Right forelimb (tissue), 1 donor: ENCODE data around the gene RAP1GAP.

ENCODE experiments used
- DNase-seq: peaks from one replicate; pipeline ENCODE4 v3.0.0-alpha.2; 2018

Gene RAP1GAP

DNA sequence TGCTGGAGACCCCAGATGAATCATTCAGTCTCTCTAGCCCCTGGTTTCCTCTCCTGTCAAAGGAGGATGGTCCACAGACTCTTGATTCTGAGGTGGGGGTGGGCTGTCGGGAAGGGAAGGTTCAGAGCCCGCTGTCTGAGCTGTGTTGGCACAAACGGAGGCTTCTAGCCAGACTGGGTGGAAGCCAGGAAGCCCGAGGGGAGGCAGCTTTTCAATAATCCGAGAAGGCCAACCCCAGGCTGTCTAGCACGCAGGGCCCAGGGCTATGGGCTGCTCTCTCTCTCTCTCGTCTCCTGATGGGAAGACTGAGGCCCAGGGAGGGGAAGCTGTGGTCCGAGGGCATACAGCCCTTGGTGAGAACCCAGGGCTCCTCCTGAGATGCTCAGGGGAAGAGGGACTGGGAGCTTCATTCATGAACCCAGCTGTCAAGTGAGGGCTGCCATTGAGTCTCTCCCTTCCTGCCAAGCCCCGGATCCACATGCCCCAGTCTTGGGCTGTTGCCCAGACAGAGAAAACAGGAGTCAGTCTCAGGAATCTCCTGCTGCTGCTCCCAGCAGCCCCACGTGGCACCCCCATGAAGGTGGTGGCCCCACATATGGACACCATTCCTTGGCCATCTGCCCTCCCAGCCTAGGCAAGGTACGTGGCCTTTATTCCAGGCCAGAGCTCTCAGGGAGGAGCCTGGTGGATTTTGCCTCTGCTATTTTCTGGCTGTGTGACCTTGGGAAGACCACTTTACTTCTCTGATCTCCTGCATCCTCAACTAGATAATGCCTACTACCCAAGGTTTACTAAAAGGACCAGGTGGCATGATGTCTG, 44.4 kb downstream of the RAP1GAP start:
- no peak for DNase-seq

DNA sequence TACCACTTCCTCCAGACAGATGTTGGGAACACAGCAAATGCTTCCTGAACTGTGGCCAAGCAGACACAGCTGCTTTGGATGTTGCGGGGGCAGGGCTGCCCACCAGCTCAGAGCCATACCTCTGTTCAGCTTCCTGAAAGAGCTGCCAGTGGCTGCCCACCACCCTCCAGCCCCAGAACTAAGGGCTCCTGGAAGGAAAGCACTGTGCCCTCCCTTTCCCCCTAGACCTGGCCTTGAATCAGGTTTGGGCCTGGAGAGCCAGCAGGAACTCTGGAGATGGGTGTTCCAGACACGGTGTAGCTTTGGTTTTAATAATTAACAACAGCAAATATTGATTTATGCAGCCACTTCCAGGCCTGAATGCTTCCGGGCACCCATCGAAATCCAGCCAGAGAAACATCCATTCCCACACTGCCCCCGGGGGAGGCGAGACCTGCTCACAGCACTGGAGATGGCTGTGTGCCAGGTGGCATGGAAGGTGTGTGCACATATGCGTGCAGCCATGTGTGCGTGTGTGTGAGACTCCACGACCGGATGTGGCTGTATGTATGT, 45.7 kb downstream of the RAP1GAP start:
- no peak for DNase-seq

DNA sequence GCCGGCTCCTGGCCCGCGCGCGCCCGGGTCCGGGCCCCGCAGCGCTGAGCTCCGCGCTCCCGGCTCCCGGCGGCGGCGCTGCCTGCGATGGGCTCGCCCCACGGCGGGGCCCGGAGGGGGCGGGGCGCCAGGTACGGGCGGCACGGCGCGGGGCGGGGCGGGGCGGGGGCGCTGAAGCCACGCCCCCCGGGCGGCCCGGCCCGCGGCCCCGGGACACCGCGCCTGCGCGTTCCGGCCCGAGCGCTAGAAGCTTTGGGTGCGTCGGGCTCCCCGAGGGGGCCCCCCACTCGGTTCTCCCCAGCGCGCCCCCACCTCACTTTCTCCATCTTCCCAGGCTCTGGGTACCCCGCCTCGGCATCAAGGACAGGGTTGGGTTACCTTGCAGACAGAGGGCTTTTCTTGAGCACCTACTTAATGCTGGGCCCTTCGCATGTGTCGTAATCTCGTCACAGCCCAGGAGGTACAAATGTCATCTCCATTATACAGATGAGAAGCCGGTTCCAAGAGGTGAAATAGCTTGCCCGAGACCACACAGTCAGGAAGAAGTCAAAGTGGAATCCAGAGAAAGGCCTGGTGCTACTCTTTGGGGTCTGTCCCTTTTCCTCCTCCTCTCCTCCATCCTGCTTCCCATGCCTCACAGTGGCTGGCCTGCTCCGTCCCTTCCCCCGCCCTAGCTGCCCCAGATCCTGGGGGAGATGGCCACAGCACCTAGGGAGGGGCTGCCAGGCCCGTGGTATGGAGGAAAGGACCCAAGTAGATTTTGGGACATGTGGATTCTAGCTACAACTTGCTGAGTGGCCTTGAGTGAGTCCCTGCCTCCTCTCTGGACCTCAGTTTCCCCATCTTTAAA, 46.5 kb downstream of the RAP1GAP start:
- no peak for DNase-seq

DNA sequence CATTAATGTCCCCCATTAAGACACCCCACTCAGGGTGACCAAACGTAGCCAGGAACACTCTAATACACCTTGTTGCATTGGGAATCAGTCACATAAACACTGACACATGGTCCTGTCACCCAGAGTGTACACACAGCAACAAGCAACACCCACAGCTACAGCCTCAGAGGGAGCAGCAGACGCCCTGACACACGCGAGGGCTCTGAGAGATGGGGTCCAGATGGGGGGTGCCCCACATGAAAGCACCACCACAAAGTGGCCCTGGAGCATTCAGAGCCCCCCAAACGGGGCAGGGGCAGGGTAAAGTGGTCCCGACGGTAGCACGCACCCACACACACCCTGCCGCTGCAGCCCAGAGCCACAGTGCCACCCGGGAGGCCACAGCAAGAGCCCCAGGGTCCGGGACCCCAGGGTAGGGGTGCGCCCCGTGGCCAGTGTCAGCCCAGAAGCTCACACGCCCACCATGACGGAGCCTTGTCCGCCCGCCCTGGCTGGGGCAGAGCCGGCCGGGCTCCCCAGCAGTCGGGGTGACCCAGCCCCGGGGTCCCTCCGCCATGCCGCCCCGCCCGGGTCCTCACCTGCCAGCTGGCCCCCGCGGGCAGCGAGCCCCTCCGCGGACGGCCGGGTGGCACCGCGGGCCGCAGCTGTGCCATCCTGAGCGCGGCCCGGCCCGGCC, 47.3 kb downstream of the RAP1GAP start:
- DNase-seq: no peak

DNA sequence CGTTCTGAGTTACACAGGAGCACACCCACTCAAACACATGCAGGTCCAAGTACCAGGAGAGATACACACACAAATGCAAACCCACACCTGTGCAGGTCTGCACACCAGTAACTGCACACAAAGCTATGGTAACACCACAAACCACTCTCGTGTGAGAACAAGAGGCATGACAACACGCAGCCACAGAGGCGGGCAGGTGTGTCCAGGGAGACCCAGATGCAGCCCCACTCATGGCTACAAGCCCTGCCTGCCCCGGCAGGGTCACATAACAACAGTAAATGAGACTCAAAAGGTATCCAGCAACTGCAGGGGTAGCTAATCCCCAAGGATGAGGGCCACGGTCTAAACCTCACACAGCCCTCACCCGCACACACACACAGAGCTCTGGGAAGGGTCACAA, 48.1 kb downstream of the RAP1GAP start:
- DNase-seq: no peak

DNA sequence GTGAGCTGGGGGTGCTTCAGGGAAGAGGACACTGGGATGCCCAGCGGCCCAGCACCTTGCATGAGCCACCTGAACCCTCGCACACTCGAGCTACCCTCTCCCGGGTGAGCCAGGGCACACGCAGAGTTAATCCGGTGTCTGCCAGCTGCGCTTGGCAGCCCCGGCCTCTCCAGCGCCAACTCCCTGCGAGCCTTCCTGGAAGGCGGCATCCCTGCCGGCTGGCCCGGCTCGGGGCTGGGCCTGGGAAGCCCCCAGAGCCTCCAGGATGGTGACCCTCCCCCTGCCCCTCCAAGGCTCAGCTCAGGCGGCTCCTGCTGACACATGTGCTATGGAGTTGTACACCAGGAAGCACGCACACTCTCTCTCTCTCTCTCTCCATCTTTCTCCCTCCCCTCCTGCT, 48.7 kb downstream of the RAP1GAP start:
- DNase-seq: no peak

DNA sequence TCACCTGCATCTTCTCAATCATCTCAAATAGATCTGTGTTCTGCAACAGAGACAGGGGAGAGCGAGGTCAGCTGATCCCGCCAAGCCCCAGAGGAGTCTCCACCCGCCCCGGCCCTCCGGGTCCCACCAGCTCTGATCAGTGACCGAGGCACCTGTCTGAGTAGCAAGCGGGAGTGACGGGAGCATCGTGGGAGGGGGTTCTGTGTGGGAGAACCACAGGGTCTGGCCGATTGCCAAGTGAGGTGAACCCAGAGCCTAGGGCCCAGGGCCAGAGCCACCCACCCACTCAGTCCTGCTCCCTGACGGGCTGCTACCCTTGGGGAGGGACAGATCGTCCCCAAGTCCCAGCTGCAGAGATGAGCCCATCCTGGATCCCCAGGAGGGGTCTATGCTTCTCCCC, 49.1 kb downstream of the RAP1GAP start:
- DNase-seq: no peak

DNA sequence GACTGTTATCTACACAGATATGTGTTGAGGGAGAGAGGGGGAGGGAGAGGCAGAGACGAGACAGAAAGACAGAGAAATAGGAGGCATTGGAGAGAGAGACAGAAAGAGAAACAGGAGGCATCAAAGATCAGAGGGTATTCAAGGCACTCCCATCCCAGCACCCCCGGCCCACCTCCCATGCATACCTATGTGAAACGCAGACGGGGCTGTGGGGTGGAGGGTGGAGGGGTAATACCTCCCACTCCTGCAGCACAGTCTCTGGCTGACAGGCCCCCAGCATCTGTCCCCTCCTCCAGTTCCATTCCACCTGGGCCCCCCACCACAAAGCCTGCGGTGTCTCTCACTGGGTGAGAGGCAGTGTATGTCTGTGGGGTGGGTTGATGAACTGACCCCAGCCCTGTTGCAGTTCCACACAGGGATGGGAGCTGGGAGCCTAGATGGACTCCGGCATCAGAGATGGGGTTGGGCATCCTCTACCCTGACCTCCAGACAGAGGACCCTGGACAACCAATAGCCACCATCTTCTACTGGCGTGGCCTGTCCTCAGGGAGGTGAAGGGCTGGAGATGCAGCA, 49.7 kb downstream of the RAP1GAP start:
- DNase-seq: no peak

DNA sequence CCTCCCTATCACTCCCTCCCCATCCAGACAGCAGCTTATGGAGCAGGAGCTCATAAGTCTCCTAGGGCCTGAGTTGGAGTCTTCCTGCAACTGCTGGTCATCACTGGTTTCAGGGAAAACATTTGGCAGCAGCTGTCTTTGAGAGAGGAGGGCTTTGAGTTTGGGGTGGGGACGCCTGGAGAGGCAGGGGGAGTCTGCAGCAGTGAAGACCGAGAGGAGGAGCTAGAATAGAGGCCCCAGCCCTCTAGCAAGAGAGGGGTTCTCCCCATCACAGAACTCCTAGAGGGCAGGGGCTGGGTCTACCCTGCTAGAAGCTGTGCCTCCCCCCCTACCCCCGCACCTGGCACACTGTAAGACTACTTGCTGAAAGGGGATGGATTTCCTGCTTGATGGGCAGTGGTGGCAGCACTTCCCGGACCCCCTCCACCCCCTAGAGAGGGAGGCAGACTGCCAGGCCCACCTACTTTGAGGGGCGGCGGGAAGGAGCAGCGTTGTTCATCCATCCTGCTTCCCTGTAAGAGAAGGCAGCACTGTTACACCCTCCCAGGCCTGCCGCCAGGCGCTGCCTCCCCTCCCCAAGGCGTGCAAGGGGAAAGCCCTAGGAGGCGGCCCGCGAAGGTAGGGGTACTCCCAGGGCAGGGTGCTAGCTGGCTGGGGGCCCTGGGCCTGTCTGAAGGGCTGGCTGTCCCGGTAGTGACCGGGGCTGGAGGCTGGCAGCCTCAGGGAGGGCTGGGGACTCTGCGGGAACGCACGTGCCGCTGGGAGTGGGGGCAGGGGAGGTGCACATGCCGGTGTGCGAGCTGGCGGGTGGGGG, 50.4 kb downstream of the RAP1GAP start:
- DNase-seq: no peak

DNA sequence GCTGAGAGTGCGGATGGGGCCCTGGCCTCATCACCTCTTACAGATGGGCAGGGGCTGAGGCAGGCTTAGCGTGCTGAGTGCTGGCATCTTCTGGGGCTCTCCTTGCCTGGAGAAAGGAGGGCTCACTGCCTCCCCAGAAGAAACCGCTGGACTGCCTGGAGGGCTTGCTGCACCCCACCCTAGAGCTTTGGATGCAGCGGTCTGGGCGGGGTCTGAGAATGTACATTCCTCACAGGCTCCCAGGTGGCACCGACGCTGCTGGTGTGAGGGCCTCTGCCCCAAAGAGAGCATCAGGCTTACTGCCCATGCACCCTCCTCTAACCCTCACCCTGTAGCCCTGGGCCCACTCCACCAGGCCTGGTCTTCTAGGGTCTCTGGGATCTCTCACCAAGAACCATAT, 51.1 kb downstream of the RAP1GAP start:
- no peak for DNase-seq

DNA sequence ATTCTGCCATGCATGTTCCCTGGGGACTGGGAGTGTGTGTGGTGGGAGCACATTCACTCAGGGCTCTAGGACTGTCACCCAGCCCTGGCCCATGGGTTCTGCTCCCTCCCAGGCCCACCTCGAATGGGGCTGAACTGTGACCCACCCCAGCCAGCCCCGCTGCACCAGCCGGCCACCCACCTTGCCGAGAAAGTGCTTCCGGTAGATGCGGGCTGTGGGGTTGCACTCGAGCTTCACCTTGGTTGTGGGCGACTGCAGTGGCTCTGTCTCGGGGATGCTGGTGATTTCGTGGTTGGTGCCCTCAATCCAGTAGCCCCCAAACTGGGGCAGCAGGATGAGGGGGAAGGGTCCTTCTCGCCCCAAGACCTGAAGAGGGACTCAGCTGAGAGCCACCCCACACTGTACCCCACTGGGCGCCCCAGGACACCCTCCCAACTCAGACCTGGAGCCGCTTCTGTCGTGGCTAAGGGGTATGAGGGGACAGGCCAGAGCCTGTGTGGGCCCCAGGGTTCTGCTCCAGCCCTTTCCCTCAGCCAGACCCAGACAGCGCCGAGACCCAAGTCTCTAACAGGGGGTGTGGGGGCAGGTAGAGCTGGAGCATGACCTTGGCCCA, 51.9 kb downstream of the RAP1GAP start:
- DNase-seq: no peak

DNA sequence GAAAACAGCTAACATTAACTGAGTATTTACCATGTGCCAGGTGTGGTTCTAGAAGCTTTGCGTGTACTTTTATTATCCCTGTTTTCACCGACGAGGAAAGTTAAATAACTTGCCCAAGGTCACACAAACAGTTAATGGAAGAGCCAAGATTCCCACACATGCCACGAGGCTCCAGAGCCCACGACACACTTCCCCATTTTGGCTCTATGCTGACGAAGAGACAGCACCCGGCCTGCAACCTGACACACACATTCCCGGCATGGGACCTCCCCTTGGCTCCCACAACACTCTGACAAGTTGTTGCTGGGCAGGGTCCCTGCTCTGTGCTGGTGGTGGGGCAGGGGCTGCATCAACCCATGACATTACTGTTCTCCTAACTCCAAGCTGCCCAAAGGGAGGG, 52.8 kb downstream of the RAP1GAP start:
- DNase-seq: no peak

DNA sequence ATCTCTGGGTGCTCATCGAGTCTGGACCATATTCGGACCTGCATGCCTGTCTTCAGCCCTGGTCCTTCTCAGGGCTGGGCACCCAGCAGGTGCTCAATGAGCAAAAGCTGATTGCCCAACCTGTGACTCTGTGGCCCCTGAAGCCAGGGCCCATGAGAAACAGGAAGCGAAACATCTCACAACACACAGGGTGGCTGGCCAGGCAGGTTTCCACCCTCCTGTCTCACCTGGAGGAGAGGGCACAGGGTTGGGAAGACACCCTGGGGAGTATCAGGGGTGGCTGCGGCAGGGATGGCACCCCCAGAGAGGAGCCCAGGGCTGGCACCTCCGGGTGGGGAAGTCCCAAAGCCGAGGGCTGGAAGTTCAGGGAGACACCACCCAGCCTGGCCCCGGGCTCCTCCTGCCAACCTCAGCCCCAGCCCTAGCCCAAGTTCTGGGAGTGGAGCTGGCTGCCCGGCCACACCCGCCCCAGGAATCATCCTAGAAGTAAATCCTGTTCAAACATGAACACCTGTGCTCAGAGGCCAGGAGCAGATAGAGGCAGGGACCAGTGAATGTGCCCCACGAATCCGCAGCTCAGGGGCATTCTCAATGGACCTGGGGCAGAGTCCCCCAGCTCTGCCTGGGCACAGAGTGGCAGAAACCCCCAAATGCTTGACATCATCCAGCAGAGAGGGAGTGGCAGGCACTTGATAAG, 54.6 kb downstream of the RAP1GAP start:
- no peak for DNase-seq

DNA sequence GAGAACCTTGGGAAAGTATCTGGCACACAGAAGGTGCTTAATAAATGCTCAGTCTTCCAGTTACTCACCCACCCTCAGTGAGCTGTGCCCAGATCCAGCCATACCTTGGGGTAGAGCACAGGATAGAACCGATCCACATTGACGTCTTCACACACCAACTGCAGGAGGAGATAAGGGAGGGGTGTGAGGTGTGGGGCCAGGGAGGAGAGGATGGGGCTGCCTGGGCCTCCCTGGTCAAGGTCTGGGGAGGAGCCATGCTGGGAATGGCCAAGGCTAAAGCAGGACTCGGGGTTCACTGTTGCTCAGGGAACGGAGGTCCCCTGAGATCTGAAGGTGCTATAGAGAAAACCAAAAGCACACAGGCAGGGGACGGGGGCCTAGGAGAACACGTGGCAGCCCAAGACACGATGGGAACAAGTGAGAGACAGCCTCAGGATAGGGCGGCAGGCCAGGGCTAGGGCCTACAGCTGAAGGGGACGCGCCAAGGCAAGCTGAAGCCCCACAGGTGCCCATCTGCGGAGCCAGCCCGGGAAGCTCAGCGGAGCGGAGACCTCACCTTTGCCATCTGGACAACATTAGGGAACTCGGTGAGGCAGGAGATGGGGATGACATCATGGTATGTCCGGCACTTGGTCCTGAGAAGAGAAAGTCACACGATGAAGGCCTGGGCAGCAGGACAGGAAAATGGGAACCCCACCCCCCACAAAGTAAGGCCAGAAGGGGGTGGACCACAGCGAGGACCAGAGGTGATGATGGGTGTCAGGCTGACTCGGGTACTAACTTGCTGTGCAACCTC, 55.9 kb downstream of the RAP1GAP start:
- no peak for DNase-seq

DNA sequence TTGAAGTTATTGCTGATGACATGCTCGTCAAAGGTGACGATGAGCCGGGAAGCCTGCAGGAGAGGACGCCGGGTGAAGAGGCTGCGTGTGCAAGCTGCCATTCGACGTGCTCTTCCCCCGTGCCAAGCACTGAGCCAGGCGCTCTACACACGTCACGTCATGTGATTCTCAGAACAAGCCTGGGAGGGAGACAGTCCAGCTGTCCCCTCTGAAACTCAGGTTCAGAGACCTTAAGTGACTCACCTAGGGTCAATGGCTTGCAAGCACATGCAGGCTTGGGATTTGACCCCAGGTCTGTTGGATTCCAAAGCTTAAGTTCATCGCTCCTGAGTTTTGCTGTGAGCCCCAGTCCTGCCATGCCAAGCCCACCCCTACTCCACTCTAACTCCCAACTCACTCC, 57.1 kb downstream of the RAP1GAP start:
- DNase-seq: no peak

DNA sequence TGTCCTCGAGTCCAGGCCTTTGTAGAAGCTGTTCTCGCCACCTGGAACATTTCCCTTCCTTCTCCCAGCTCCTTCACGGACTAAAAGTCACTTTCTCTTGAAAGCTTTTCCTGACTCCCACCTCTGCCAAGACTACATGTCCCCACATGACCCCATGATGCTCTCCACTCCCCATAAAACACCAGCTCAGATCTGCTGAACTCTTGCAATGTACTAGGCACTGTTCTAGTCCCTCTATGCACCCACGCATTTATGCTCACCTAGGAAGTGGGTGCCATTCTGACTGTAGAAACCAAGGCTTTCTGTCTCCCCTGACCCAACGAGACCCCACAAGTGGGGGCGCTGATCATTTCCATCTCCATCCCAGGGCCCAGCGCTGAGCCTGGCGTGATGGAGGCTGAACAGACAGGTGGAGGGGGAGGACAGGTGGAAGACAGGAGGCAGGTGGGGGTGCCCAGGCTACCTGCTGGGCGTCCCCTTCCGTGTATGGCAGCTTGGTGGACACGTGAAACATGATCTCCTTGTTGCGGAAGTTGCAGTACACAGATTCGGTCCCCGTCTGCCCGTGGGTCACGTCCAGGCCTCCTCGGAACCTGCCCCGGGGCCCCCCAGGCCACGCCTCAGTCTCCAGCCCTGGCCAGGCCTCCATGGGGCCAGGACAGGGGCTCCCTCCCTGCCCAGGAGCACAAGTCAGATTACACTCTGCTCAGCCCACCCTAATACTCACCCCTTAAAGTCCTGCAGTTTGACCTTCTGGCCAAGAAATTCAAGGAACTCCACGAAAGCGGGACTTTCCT, 58.0 kb downstream of the RAP1GAP start:
- DNase-seq: no peak

DNA sequence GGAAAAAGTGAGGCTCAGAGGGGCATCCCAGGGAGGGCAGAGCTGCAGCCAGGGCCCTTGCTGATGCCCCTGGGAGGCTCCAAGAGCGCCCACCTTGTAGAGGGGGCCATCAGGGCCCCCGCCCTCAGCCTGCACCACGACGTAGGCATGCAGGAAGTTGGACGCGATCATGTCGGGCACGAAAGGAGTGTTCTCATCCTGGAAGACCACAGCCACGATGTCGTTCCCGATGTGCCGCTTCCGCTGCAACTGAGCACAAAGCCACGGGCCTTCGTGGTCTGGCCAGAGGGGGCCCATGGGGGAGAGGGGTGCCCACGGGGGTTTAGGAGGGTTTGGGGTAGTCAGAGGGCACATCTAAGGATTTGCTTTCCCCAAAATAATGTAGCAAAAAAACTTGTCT, 59.1 kb downstream of the RAP1GAP start:
- DNase-seq: no peak

DNA sequence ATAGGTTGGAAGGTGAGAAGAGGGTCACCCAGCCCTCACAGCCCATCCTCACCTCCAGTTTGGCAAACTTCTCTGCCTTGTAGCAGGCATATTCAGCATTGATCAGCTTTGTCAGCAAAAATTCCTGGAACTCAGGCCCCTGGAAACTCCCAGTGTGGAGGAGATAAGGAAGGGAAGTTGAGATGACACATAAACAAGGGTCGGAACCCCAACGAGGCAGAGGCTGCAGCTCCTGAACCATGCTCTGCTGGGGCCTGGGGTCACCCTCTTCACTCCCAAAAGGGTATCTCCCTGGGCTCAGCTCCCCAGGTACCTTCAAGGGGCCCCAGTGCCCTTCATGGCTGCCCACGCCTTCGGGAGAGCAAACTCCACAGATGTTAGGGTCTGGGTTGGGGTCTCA, 60.4 kb downstream of the RAP1GAP start:
- DNase-seq: no peak
